Ascending aorta (tissue), 2 donors: ENCODE data around the gene TMEM132D. TPM values are rescaled to one million over a fixed set of nuclear protein-coding genes. Genes with fewer than 3 reads are reported as not detected.

Experiments used
- DNase-seq, 2 donors: peaks; one replicate each; pipeline ENCODE4 v3.0.0-alpha.2; 2019; ENCODE audit warnings: low spot score in 2 of 2
- H3K27ac ChIP-seq, 2 donors: fragments of 200-600 bp; sonication (generic); one replicate each; pipeline ENCODE4 v1.5.1; 2016 to 2017; ENCODE audit warnings: mild to moderate bottlenecking in 1 of 2
- H3K27me3 ChIP-seq: fragments of 200-600 bp; sonication (generic); one replicate; pipeline ENCODE4 v1.5.1; 2017
- H3K36me3 ChIP-seq, 2 donors: fragments of 200-600 bp; sonication (generic); one replicate each; pipeline ENCODE4 v1.5.1; 2016
- H3K4me1 ChIP-seq, 2 donors: fragments of 200-600 bp; sonication (generic); one replicate each; pipeline ENCODE4 v1.5.1; 2016 to 2017; ENCODE audit warnings: mild to moderate bottlenecking in 1 of 2
- H3K4me3 ChIP-seq, 2 donors: fragments of 200-600 bp; sonication (generic); one replicate each; pipeline ENCODE4 v1.5.1; 2016 to 2017; ENCODE audit warnings: mild to moderate bottlenecking in 1 of 2
- H3K9me3 ChIP-seq, 2 donors: fragments of 200-600 bp; sonication (generic); one replicate each; pipeline ENCODE4 v1.5.1; 2016
- intact Hi-C: fragments of 100-400 bp; cut with DNase I; formaldehyde crosslinking; loops from one replicate; pipeline ENCODE4 v1.15.1; 2023
- total RNA-seq: library from RNA; depleted of rRNA; stranded (reverse); fragments of >200 nt; gene quantifications from one replicate; pipeline ENCODE4 v1.1.0, GENCODE V29; 2016
- TF ChIP-seq, protein P1 (sequence below), 3 experiments: fragments of 200-600 bp in 2 of 3; fragments of 450-650 bp in 1 of 3; sonication (generic) in 2 of 3; IDR thresholded peaks; one replicate each; pipeline ENCODE4 v1.5.1; 2016 to 2019; ENCODE audit warnings: antibody characterized with exemption in 3 of 3, mild to moderate bottlenecking in 1 of 3, moderate library complexity in 1 of 3

Gene TMEM132D
- total RNA-seq, 1 donor from 2014 or later = not detected

DNA sequence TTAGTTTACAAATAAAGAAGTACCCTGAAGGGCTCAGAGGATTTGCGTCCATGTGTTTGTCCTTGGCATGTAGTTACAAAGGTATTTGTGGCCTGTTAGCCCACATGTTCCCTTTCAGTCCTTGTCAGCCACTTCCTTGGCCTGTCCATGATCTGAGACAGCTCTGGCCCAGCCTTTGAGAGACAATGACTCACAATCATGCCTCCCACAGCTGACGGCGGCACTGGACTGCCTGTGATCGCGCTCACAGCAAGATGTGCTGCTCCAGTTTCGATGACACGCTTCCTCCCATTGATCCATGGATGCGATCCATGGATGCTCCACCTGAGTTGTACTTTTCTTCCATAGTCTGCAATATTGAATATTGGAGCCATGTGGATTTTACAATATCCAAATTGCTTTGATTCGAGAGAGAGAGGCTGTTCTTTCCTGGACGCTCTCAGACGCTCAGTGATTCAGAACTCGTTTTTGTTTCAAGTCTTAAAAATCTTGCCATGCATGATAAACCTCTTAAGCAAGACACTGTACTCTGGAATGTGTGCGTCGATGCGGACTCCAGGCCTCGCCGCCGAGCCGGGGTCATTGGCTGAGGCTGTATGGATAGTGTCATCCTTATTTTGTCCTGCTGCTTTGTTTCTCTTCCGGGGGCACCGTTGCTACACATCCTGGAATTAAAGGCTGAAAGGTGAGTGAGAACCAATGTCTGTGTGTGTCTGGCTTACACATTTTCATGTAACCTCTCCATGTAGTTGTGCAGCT lies 830.5 kb downstream of the TMEM132D start:
- intact Hi-C loops = no loop called here
- Histone ChIP-seq H3K36me3 (no peaks in the 10 kb centered on the region), H3K4me1 (no peaks in the 10 kb centered on the region), H3K4me3 (no peak overlapping the region), H3K27me3 (no peaks in the 10 kb centered on the region), H3K27ac (no peak overlapping the region), H3K9me3 (no peaks in the 10 kb centered on the region)
- TF ChIP-seq, protein P1, sequence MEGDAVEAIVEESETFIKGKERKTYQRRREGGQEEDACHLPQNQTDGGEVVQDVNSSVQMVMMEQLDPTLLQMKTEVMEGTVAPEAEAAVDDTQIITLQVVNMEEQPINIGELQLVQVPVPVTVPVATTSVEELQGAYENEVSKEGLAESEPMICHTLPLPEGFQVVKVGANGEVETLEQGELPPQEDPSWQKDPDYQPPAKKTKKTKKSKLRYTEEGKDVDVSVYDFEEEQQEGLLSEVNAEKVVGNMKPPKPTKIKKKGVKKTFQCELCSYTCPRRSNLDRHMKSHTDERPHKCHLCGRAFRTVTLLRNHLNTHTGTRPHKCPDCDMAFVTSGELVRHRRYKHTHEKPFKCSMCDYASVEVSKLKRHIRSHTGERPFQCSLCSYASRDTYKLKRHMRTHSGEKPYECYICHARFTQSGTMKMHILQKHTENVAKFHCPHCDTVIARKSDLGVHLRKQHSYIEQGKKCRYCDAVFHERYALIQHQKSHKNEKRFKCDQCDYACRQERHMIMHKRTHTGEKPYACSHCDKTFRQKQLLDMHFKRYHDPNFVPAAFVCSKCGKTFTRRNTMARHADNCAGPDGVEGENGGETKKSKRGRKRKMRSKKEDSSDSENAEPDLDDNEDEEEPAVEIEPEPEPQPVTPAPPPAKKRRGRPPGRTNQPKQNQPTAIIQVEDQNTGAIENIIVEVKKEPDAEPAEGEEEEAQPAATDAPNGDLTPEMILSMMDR (IDR thresholded peaks at IDR 0.05) = no peak
- no peak for DNase-seq

DNA sequence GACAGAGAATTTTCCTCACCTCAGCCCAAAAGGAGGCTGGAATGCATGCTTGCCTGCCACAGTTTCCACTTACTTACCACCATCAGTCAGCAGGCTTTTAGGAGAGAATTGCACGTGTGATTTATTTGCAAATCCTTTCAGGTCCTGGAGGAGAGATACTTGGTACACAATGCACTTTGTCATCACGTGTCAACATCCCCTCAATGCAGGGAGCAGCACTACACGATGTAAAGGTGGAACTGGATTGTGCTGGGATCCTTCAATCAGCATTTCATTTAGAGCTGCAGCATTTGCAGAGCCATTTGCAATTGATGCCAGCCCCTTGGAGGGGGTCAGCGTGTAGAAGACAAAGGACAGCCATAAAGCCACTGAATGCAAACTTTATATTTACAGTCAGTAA lies 832.5 kb downstream of the TMEM132D start:
- DNase-seq = no peak
- Histone ChIP-seq H3K4me3 (no peak overlapping the region), H3K36me3 (no peaks in the 10 kb centered on the region), H3K27me3 (no peaks in the 10 kb centered on the region), H3K27ac (no peak overlapping the region), H3K4me1 (no peaks in the 10 kb centered on the region), H3K9me3 (no peaks in the 10 kb centered on the region)
- TF ChIP-seq, protein P1 (IDR thresholded peaks at IDR 0.05) = no peak
- intact Hi-C loops = no loop called here

DNA sequence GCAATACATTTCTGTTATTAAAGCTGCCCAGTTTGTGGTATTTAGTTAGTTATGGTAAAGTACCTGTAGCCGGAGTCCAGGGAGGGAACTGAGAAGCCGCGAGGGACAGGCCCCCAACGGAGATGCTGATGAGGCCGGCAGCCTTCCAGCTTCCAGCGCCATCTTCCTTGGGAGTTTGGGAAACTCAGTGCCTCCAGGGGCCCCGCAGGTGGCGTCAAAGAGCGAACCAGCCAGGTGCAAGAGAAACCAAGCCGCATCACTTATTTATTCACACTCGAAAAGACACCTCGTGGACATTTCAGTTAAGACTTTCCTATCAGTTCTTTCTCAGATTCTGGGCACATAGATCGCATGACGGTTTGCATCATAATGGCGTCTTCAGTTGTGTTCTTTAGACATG lies 833.9 kb downstream of the TMEM132D start:
- H3K27me3 ChIP-seq = no peaks in the 10 kb centered on the region
- no peak overlapping the region for H3K4me3 ChIP-seq
- TF ChIP-seq, protein P1 (IDR thresholded peaks at IDR 0.05) = no peak
- H3K9me3 ChIP-seq = no peaks in the 10 kb centered on the region
- H3K36me3 ChIP-seq = no peaks in the 10 kb centered on the region
- no peak overlapping the region for H3K27ac ChIP-seq
- H3K4me1 ChIP-seq = no peaks in the 10 kb centered on the region
- no peak for DNase-seq
- intact Hi-C loops = no loop called here

DNA sequence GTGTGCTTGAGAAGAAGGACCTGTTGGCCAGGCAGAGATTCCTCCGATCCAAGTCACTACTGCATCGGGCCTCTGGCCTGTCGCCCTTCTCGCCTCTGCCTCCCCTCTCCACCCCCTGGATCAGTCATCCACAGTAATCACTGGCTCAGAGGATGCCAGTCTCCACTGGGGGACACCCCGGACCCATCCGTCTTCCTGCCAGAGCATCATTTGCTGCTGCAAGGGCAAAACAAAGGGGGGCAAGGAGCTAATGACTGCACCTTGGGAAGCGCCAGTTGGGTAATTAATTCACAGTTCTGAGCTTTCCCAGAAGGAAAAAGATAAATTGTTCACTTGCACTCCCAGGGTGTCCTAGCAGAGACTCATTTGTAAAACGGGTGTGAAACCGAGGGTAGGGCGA lies 835.1 kb downstream of the TMEM132D start:
- Histone ChIP-seq H3K36me3 (no peaks in the 10 kb centered on the region), H3K9me3 (no peaks in the 10 kb centered on the region), H3K27ac (no peak overlapping the region), H3K4me1 (no peaks in the 10 kb centered on the region), H3K27me3 (no peaks in the 10 kb centered on the region), H3K4me3 (no peak overlapping the region)
- no peak for DNase-seq
- TF ChIP-seq, protein P1 (IDR thresholded peaks at IDR 0.05) = no peak
- intact Hi-C loops = no loop called here

DNA sequence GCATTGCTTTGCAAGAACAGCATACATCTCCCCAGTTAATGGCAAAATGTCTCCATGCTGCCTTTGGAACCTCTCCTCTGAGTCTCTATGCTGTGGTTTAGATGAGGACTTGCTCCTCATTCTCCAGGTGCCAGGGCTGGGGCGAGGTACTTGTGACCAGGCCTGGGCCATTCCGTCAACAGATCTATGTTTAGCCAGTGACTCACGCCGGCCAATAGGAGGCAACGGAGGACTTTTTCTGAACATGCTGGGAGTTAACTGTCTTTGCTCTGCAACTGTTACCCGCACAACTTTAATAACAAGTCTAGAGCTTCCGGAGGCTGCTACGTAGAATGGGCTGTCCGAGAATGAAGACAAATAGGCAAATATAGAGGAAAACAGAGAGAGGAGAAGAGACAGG lies 836.3 kb downstream of the TMEM132D start:
- DNase-seq = no peak
- Histone ChIP-seq H3K36me3 (no peaks in the 10 kb centered on the region), H3K27ac (no peak overlapping the region), H3K27me3 (no peaks in the 10 kb centered on the region), H3K4me3 (no peak overlapping the region), H3K9me3 (no peaks in the 10 kb centered on the region), H3K4me1 (no peaks in the 10 kb centered on the region)
- intact Hi-C loops = no loop called here
- TF ChIP-seq, protein P1 (IDR thresholded peaks at IDR 0.05) = no peak
